Right lobe of liver (tissue), 4 donors: ENCODE data around the gene PRKACG.

Experiments
- CTCF ChIP-seq, 4 donors: fragments of 200-600 bp in 3 of 4; fragments of 450-650 bp in 1 of 4; IDR thresholded peaks; one replicate each; pipeline versions ENCODE4 v1.5.1 to v1.8.0; 2016 to 2022; ENCODE audit warnings: antibody characterized with exemption in 4 of 4, mild to moderate bottlenecking in 2 of 4
- POLR2A ChIP-seq: fragments of 450-650 bp; IDR thresholded peaks from one replicate; pipeline ENCODE4 v1.6.1; 2017; ENCODE audit warnings: antibody characterized with exemption, mild to moderate bottlenecking
- donor health status: DM: no; HTN: no; CAD: no.
- donor health status: DM: no; HTN: no; CAD: no.
- donor health status: DM: no; HTN: yes; CAD: no.

- no peak for TF ChIP-seq CTCF (IDR thresholded peaks at IDR 0.05)
- TF ChIP-seq POLR2A = no peak
Measured at GRCh38 chr9:68966496-68966944, 47.4 kb downstream of the PRKACG start.
